Erythroblast (primary cell): ENCODE data around the gene WDR7.

Experiments used
- GATA1 ChIP-seq: IDR thresholded peaks from 2 replicates; pipeline ENCODE4 v1.6.1; 2011; ENCODE audit warnings: low read depth, mild to moderate bottlenecking, control low read depth, low read length, moderate library complexity
- POLR2A ChIP-seq: IDR thresholded peaks from 2 replicates; pipeline ENCODE4 v1.6.1; 2011; ENCODE audit warnings: mild to moderate bottlenecking, low read length

GRCh38 chr18:57027190-57027708, 376.1 kb downstream of the WDR7 start:
- TF ChIP-seq GATA1 (no peak), POLR2A (no peak)
